WTC11 (cell line): ENCODE measurements around the gene TTC36.

ENCODE experiments used
- CREM ChIP-seq: sonication (generic); formaldehyde crosslinking; IDR thresholded peaks from 2 replicates; pipeline ENCODE4 v1.8.1; 2022; ENCODE audit warnings: mild to moderate bottlenecking, missing genetic modification reagents, moderate library complexity
- CTCF ChIP-seq: fragments of 200-600 bp; IDR thresholded peaks from 2 replicates; pipeline ENCODE4 v1.8.0; 2022; ENCODE audit warnings: antibody characterized with exemption
- TEAD4 ChIP-seq: sonication (generic); formaldehyde crosslinking; IDR thresholded peaks from 2 replicates; pipeline ENCODE4 v1.8.0; 2022; ENCODE audit warnings: mild to moderate bottlenecking, missing genetic modification reagents
- ZNF232 ChIP-seq: sonication (generic); formaldehyde crosslinking; IDR thresholded peaks from 2 replicates; pipeline ENCODE4 v1.8.0; 2022; ENCODE audit warnings: mild to moderate bottlenecking, missing genetic modification reagents
- ZNF423 ChIP-seq: fragments of 250-450 bp; sonication (Bioruptor Pico); IDR thresholded peaks from 2 replicates; pipeline ENCODE4 v2.1.2; 2022; ENCODE audit warnings: mild to moderate bottlenecking, moderate library complexity

- TF ChIP-seq CREM (no peak), CTCF (no peak), TEAD4 (CRISPR knock-in tag) (no peak), ZNF232 (CRISPR knock-in tag) (no peak), ZNF423 (CRISPR knock-in tag) (no peak)
Measured at GRCh38 chr11:118572981-118573550, 45.8 kb downstream of the TTC36 start.
